Measurements from ENCODE around the gene LILRB4.
A peak's percentile ranks its signal among the peaks of the same experiment; 100 is the strongest.
"Not testable (repeated sequence)": the region's sequence is repeated elsewhere in the genome, so short reads cannot be mapped to it uniquely, and the experiment has no call there.

The LILRB4 gene

DNA sequence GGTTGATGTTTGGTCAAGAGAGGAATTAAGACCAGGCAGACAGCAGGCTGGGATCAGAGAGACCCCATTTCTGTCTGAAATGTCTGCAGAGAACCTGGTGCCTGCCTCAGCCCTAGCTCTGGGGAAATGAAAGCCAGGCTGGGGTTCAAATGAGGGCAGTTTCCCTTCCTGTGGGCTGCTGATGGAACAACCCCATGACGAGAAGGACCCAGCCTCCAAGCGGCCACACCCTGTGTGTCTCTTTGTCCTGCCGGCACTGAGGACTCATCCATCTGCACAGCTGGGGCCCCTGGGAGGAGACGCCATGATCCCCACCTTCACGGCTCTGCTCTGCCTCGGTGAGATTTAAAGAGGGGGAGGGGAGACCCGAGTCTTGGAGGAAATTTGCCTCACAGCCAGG, at the start of gene LILRB4:
LILRB4 (plus strand) TSS at position 256 of the 400 bp plus-strand sequence; CDS start at position 305, 49 bp downstream.
- DNase-seq = no peak

DNA sequence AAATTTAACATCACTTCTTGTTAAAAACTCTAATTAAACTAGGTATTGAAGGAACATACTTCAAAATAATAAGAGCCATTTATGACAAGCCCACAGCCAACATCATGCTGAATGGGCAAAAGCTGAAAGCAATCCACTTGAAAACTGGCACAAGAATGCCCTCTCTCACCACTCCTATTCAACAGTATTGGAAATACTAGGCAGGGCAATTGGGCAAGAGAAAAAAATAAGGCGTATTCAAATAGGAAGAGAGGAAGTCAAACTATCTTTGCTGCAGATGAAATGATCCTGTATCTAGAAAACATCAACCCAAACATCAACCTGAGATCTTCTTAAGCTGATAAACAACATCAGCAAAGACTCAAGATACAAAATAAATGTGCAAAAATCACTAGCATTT, 48.1 kb upstream of the LILRB4 start:
- no peak for DNase-seq

DNA sequence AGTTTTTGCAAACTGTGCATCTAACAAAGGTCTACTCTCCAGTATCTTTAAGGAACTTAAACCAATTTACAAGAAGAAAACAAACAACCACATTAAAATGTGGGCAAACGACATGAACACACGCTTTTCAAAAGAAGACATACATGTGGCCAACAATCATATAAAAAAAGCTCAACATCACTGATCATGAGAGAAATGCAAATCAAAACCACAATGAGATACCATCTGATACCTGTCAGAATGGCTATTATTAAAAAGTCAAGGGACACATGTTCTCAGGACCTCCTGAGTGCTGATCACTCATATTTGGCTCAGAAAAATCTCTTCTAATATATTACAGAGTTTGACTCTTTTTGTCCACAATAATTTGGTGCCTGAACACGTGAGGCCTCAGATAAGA, 46.7 kb upstream of the LILRB4 start:
- DNase-seq = no peak

DNA sequence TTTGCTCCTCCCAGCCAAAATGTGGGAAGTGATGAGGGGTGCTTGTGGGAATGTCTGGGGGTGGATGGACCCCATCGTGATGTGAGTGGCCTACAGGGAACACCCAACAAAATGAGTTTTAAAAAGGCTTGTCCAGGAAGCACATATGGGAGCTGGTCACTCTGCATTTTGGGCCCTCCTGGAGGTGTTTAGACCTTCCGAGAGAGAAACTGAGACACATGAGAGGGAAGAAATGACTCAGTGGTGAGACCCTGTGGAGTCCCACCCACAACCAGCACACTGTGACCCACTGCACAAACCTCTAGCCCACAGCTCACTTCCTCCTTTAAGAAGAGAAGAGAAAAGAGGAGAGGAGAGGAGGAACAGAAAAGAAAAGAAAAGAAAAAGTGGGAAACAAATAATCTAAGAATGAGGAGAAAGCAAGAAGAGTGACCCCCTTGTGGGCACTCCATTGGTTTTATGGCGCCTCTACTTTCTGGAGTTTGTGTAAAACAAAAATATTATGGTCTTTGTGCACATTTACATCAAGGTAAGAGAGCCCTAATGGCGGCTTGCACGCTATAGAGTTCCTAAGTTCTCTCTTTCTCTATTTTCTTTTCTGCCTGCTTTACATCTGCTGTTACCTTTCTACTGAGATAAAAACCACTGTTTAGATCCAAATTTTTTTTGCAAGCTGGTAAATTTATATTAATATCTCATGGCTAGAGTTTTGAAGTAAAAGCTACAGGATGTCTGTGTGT, 45.8 kb upstream of the LILRB4 start:
- DNase-seq = peak; percentile 4

DNA sequence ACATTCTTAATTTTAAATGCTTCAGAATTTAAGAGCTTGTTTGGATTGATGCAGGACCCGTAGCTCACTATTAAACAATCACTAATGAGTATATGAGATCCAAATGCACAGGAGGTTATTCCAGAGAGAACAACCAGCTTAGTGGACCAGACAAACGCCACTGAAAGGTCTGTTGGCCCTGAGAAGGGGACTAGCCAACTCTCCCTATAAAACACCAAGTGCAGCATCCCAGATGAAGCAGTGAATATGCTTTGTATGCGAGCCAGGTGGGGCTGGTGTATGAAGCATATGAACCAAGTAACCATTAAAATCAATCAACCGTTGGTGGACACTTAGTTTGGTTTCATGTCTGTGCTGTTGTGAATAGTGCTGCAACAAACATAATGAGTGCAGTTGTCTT, 42.3 kb upstream of the LILRB4 start:
- DNase-seq = no peak

DNA sequence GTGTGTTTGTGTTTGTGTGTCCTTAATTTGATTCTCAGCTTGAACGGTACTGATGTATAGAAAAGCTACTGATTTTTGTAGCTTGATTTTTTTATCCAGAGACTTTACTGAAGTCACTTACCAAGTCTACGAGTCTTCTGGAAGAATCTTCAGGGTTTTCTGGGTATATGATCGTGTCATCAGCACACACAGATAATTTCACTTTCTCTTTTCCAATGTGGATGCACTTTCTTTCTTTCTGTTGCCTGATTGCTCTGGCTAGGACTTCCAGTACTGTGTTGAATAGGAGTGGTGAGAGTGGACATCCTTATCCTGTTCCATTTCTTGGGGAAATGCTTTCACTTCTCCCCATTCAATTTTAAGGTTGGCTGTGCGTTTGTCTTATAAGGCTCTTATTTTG, 40.4 kb upstream of the LILRB4 start:
- DNase-seq = no peak

DNA sequence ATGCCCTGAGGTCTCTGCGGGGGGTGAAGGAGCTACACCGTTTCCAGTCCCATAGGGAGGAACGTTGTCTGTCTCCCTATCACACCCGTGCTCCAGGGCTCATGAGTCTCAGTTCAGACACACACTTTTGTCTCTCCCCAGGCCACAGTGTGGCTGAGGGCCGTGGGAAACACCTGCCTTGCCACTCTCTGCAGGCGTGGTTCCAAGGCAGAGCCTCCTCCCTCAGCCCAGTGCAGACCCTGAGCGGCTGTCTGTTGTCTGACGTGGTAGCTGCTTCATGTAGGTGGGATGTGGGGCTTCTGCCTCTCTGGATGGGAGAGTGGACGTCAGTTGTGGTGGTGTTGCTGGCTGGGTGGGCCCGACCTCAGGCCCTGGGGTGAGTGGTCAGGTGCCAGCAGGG, 38.6 kb upstream of the LILRB4 start:
- not testable (repeated sequence) for DNase-seq

DNA sequence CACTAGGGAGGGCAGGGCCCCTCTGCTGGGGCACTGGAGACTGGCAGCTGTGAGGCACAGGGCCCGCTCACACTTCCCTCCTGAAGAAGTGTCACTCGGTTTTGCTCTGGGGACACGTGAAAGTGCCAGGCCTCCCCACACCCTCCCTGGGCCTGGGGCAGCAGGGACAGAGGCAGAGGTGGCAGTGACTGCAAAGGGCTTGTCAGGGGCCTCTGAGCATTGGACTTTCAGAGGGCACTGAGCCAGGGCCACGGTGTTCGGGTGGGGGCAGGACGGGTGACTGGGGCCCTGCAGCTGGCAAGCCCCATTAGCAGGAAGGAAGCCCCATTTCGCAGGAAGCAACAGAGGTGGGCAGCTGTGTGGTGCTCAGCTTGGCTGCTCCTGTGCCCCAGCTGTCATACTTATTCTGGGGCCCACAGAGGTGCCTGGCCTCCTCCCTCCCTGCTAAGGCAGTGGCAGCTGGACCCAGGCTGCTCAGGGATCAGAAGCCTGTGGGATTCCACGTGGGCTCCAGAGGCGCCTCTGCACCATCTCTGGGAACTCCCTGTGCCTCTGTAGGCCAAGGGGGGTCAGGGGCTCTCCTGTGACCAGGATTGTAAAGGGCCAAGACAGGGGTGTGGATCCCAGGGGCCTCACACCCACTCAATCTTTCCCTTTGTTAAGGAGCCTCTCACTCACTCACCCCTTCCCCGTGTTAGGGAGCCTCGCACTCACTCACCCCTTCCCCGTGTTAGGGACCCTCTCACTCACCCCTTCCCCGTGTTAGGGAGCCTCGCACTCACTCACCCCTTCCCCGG, 37.7 kb upstream of the LILRB4 start:
- DNase-seq = peak; percentile 5

DNA sequence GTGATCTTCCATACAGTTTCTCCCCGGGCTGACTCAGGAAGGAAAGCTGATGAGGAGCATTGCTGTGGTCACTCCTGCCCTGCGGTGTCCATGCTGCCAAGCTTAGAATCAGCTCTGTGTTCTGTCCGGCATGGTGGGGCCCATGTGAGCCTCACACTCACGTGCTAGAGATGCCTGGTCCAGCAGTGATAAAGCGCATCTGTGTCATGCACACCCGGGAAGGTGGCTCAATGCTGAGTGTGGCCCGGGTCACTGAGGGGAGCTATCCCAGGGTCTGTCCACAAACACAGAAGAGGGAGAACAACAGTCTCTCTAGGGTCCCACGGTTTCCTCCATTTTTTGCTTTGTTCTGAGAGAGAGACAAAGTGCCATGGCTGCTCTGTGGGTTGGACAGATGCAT, 36.0 kb upstream of the LILRB4 start:
- no peak for DNase-seq

DNA sequence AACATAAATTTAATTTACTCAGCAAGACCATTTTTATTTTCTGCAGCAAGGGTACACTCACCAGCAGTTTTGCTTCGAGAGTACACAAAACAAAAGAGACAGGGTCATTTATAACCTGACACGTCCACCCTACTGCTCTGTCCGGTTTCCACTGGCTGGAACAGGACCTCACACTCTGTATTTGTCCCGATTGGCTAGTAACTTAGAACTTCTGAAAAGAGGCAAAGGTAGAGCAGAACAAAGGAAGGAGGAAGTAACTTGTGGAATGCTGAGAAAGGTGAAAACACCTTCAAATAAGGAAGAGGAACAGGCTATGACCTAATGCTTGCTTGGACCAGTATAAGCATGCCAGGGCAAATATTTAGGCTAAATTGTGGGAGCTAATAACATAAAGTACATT, 34.9 kb upstream of the LILRB4 start:
- DNase-seq = not testable (repeated sequence)

DNA sequence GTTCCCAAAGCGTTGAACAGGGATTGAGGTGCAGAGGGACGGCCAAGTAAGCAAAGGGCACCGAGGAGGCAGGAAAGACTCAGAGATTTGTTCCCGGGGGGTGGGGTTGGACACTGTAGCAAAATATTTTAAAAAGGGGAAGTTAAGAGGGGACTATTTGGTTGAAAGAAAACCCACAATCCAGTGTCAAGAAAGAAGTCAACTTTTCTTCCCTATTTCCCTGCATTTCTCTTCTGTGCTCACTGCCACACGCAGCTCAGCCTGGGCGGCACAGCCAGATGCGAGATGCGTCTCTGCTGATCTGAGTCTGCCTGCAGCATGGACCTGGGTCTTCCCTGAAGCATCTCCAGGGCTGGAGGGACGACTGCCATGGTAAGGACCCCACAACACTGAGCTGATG, 32.5 kb upstream of the LILRB4 start, which contains the start of gene LILRB1:
LILRB1 (plus strand) TSS at position 223 of the 400 bp plus-strand sequence. CDS start 590 bp downstream, outside the sequence.
- not testable (repeated sequence) for DNase-seq

DNA sequence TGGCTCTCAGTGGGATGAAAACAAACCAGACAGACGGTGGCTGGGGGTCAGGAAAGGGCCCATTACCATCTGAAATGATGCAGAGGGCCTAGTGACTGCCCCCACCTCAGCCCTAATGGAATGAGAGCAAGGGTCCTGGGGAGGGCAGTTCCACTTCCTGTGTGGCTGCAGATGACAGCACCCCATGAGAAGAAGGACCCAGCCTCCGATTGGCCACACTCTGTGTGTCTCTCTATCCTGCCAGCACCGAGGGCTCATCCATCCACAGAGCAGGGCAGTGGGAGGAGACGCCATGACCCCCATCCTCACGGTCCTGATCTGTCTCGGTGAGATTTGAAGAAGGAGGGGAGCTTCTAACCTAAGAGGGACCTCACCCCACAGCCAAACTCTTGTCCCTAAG, 32.0 kb upstream of the LILRB4 start:
- DNase-seq = no peak

DNA sequence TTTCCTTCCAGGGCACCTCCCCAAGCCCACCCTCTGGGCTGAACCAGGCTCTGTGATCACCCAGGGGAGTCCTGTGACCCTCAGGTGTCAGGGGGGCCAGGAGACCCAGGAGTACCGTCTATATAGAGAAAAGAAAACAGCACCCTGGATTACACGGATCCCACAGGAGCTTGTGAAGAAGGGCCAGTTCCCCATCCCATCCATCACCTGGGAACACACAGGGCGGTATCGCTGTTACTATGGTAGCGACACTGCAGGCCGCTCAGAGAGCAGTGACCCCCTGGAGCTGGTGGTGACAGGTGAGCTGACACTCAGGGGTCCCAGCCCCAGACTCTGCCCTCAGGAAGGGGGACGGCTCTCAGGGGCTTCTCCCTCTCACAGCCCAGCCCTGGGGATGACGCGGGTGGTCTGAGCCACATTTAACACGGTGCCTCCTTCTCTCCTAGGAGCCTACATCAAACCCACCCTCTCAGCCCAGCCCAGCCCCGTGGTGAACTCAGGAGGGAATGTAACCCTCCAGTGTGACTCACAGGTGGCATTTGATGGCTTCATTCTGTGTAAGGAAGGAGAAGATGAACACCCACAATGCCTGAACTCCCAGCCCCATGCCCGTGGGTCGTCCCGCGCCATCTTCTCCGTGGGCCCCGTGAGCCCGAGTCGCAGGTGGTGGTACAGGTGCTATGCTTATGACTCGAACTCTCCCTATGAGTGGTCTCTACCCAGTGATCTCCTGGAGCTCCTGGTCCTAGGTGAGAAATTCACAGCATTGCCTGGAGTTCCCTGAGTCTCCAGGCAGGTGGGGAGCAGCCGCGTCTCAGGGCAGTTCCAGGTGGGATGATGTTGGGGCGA, 31.1 kb upstream of the LILRB4 start:
- not testable (repeated sequence) for DNase-seq

DNA sequence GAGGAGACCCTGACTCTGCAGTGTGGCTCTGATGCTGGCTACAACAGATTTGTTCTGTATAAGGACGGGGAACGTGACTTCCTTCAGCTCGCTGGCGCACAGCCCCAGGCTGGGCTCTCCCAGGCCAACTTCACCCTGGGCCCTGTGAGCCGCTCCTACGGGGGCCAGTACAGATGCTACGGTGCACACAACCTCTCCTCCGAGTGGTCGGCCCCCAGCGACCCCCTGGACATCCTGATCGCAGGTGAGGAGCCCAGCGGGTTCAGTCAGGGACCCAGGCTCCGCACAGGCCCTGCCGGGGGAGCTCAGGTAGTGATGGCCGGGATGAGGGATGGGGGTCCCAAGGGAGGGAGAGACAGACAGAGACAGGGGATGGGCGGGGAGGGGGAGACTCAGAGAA, 30.3 kb upstream of the LILRB4 start:
- not testable (repeated sequence) for DNase-seq

DNA sequence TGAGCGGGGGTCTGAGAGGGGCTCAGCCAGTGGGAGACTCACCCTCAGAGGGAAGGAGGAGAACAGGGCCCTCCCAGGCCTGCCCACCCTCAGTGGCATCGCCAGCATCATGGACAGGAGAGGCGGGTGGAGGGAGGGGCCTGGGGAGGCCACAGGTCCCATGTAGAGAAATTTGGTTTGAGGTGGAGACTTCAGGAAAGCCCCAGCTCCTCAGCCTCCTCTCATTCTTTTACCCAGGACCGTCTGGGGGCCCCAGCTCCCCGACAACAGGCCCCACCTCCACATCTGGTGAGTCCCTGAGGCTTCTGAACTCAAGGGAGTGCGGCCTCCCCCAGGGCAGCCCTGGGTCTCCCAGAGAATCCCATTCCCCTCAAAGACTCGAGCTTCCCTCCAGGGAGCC, 29.4 kb upstream of the LILRB4 start:
- no peak for DNase-seq

DNA sequence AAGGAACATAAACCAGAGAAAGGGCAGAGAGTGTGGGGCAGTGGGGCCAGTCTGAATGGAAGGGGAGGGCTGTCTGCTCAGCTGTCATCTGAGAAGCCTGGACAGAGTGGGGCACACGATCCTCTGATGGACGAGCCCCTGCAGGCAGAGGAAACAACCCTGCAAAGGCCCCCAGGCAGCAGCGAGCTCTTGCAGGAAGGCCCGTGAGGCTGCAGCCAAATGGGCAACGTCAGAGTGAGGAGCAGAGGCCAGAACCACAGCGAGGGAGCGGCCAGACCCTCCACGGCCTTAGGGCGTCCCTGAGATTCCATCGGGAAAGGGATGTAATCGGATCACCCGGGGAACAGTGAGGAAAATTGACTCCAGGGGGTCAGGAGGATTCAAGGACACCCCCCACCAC, 26.7 kb upstream of the LILRB4 start:
- not testable (repeated sequence) for DNase-seq

DNA sequence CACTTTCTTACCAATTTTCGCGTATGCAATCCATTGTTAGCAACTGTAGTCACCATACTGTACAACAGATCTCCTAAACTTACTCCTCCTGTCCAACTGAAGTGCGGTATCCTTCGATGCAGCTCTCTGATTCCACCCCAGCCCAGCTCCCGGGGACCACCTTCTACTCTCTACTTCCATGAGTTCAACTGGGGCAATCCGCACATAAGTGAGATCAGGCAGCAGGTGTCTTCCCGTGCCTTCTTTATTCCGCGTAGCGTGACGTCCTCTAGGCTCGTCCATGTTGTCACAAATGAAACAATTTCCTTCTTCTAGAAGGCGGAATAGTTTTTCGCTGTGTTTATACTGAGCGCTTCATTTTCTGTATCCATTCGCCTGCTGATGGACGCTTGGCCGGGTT, 24.1 kb upstream of the LILRB4 start:
- DNase-seq = no peak

DNA sequence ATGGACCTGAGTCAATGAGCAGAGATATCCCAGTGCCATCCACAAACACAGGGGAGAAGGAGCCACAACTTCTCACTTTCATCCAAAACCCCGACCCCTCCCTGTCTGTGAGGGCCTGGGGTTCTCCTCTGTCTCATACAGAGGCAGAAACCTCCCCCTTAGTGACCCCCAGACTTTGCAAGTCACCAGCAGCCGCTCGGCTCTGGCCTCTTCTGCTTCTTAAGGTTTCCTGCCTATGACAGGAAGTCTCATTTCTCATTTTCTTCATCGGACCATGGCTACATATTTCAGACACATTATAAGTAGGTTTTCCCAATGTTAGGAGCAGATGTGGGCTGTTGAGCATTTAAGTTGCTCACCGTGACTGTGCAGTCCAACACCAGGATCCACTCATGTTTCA, 19.8 kb upstream of the LILRB4 start:
- DNase-seq = not testable (repeated sequence)

DNA sequence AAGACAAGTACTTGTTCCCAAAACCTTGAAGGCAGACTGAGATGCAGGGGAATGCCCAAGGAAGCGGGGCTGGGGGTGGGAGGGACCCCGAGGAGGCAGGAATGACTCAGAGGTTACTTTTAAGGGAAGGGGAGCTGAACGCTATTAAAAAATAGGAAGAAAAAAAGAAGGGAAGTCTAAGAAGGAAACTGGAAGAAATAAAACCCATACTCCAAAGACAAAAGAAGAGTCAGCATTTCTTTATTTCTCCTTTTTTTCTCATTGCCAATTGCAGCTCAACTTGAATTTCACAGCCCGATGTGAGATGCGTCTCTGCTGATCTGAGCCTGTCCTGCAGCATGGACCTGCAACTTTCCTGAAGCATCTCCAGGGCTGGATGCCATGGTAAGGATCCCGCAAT, 19.2 kb upstream of the LILRB4 start:
- not testable (repeated sequence) for DNase-seq

DNA sequence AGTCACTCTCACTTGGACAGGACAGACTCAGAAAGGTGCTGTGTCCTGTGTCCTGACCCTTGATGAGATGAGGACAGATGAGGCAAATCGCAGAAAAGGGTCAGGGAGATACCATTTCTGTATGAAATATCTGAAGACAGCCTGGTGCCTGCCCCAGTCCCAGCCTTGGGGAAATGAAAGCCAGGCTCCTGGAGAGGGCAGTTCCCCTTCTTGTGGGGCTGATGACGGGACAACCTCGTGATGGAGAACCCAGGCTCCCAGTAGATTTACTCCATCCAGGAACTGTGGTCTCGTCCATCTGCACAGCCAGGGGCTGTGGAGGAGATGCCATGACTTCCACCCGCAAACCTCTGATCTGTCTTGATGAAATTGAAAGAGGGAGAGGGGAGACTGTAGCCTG, 18.7 kb upstream of the LILRB4 start:
- DNase-seq = no peak

DNA sequence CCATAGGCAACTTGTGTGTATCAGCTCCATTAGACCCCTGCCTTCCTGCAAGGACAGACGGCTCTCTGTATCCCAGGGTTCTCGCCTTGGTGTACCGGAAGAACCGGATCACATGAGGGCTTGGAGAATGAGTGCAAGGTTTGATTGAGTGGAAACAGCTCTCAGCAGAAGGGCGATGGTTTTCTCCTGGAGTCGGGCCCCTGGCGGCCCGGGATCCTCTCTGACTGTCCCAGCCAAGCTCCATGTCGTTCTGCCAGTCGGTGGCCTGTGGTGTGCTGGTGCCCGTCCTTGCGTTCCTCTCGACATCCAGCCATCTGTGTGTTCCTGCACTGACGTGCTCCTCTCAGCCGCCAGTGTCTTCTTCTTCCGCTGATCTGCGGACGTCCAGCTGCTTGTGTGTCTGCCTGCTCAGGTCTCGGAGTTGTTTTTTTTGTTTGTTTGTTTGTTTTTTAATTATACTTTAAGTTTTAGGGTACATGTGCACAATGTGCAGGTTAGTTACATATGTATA, 16.4 kb upstream of the LILRB4 start:
- no peak for DNase-seq

DNA sequence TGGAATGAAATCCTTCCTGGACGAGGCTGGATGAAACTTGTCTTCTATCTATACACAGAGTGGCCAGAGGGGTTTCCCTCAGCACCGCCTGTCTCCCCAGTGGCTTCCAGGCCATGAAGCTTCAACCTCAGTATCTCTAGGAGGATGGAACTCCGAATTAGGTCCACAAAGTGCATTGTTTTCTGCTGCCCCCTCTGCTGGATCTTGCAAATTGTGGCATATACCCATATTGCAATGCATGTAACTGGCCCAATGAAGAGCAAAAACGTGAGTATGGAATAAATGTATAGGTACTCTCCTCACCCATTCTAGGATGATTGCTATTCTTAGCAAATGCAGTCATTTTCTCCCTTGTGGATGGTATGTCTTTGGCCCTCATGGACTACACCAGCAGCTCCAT, 14.7 kb upstream of the LILRB4 start:
- DNase-seq = no peak

DNA sequence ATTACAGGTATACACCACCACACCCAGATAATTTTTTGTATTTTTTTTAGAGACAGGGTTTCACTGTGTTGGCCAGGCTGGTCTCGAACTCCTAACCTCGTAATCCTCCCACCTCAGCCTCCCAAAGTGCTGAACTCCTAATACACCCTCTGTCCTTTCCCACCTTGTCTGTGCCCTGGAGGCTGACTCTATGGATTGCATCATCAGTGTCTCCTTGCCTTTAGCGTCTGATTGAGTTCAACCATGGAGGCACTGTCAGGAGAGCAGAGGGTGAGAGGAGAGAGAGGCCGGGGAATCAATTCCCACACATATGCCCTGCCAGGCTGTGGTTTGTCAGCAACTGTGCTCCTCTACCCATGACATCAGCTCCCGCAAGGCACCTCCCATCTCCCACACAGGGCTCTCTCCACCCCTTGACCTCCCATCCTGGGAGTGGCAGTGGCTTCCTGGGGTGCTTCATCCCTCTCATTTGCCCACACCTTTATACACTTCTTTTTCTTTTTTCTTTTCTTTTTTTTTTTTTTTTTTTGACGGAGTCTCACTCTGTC, 12.6 kb upstream of the LILRB4 start:
- no peak for DNase-seq
